Central memory CD4-positive, alpha-beta T cell (primary cell): ENCODE measurements around the gene TP53AIP1.

ENCODE experiments used
- DNase-seq: peaks from one replicate; pipeline ENCODE4 v3.0.0; 2022
- total RNA-seq, 3 experiments: gene quantifications; one replicate each; lab custom pipeline; 2026; lab: John Stamatoyannopoulos, UW

TP53AIP1 gene
- total RNA-seq, result 0 to 0.04 (median 0) reads per million in 3 experiments

- DNase-seq, result no peak
Observed at GRCh38 chr11:128942817-128943427, at the start of gene TP53AIP1. TP53AIP1 (minus strand) TSS chr11:128942871; CDS start chr11:128937818, 5,053 bp downstream.

- DNase-seq, result no peak
Observed at GRCh38 chr11:128988242-128988970, 45.7 kb upstream of the TP53AIP1 start.

- no peak for DNase-seq
Observed at GRCh38 chr11:128985880-128986279, 43.2 kb upstream of the TP53AIP1 start.

GRCh38 chr11:128983023-128983422 lies 40.4 kb upstream of the TP53AIP1 start:
- DNase-seq, result no peak

GRCh38 chr11:128981254-128981653 lies 38.6 kb upstream of the TP53AIP1 start:
- no peak for DNase-seq

GRCh38 chr11:128970598-128971190 lies 28.0 kb upstream of the TP53AIP1 start:
- no peak for DNase-seq

- DNase-seq, result no peak
Observed at GRCh38 chr11:128968916-128969315, 26.2 kb upstream of the TP53AIP1 start.

- DNase-seq, result no peak
Observed at GRCh38 chr11:128967578-128967977, 24.9 kb upstream of the TP53AIP1 start.

- DNase-seq, result no peak
Observed at GRCh38 chr11:128965485-128965884, 22.8 kb upstream of the TP53AIP1 start.

GRCh38 chr11:128964463-128964930 lies 21.8 kb upstream of the TP53AIP1 start:
- no peak for DNase-seq

- no peak for DNase-seq
Observed at GRCh38 chr11:128963744-128964325, 21.2 kb upstream of the TP53AIP1 start.

- DNase-seq, result no peak
Observed at GRCh38 chr11:128962896-128963295, 20.2 kb upstream of the TP53AIP1 start.

GRCh38 chr11:128961645-128962044 lies 19.0 kb upstream of the TP53AIP1 start:
- no peak for DNase-seq

- DNase-seq, result no peak
Observed at GRCh38 chr11:128957202-128957482, 14.5 kb upstream of the TP53AIP1 start.

- peak; percentile 34 for DNase-seq
Observed at GRCh38 chr11:128956401-128957201, 13.9 kb upstream of the TP53AIP1 start.

- no peak for DNase-seq
Observed at GRCh38 chr11:128955636-128956035, 13.0 kb upstream of the TP53AIP1 start.

GRCh38 chr11:128953151-128953550 lies 10.5 kb upstream of the TP53AIP1 start:
- no peak for DNase-seq

- DNase-seq, result no peak
Observed at GRCh38 chr11:128949791-128950454, 7.3 kb upstream of the TP53AIP1 start.

- no peak for DNase-seq
Observed at GRCh38 chr11:128948583-128948982, 5.9 kb upstream of the TP53AIP1 start.

GRCh38 chr11:128947773-128948172 lies 5.1 kb upstream of the TP53AIP1 start:
- DNase-seq, result no peak

GRCh38 chr11:128946648-128947047 lies 4.0 kb upstream of the TP53AIP1 start:
- DNase-seq, result no peak

GRCh38 chr11:128943428-128943976 lies 831 bp upstream of the TP53AIP1 start:
- DNase-seq, result no peak
